Smooth muscle cell (in vitro differentiated cells): ENCODE data around the gene TFF3. TPM values are rescaled to one million over a fixed set of nuclear protein-coding genes. Genes with fewer than 3 reads are reported as not detected.

Experiments used
- DNase-seq: peaks from one replicate; lab custom pipeline; 2025; ENCODE audit not compliant: unreplicated experiment; lab: John Stamatoyannopoulos, UW
- H2AFZ ChIP-seq: fragments of 200-600 bp; sonication (generic); 2 replicates; pipeline ENCODE4 v1.6.0; 2016; ENCODE audit warnings: antibody characterized with exemption, low read depth, mild to moderate bottlenecking
- H3F3A ChIP-seq: fragments of 200-600 bp; sonication (generic); 2 replicates; pipeline ENCODE4 v1.6.0; 2017; ENCODE audit warnings: antibody characterized with exemption, low read depth
- H3K27ac ChIP-seq: fragments of 200-600 bp; sonication (generic); 2 replicates; pipeline ENCODE4 v1.5.1; 2016; ENCODE audit warnings: low read depth, mild to moderate bottlenecking
- H3K27me3 ChIP-seq: fragments of 200-600 bp; sonication (generic); 2 replicates; pipeline ENCODE4 v1.6.1; 2016; ENCODE audit warnings: low read depth, mild to moderate bottlenecking
- H3K36me3 ChIP-seq: fragments of 200-600 bp; sonication (generic); 2 replicates; pipeline ENCODE4 v1.5.1; 2016; ENCODE audit warnings: low read depth
- H3K4me1 ChIP-seq: fragments of 200-600 bp; sonication (generic); 2 replicates; pipeline ENCODE4 v1.5.1; 2016; ENCODE audit warnings: low read depth
- H3K4me2 ChIP-seq: fragments of 200-600 bp; sonication (generic); 2 replicates; pipeline ENCODE4 v1.6.0; 2016; ENCODE audit warnings: mild to moderate bottlenecking
- H3K4me3 ChIP-seq: fragments of 200-600 bp; sonication (generic); 2 replicates; pipeline ENCODE4 v1.5.1; 2016; ENCODE audit warnings: mild to moderate bottlenecking
- H3K79me2 ChIP-seq: fragments of 200-600 bp; sonication (generic); 2 replicates; pipeline ENCODE4 v1.6.0; 2016; ENCODE audit warnings: low read depth, mild to moderate bottlenecking
- H3K9ac ChIP-seq: fragments of 200-600 bp; sonication (generic); 2 replicates; pipeline ENCODE4 v1.6.0; 2016; ENCODE audit warnings: low read depth
- H3K9me3 ChIP-seq: fragments of 200-600 bp; sonication (generic); replicated peaks from 2 replicates; pipeline ENCODE4 v1.5.1; 2016; ENCODE audit warnings: low read depth
- H4K20me1 ChIP-seq: fragments of 200-600 bp; sonication (generic); 2 replicates; pipeline ENCODE4 v1.6.0; 2016; ENCODE audit warnings: low read depth
- CTCF ChIP-seq: fragments of 200-600 bp; sonication (generic); IDR thresholded peaks from 2 replicates; pipeline ENCODE4 v1.5.1; 2017; ENCODE audit warnings: borderline replicate concordance, mild to moderate bottlenecking, antibody characterized with exemption; ENCODE audit not compliant: insufficient read depth, poor library complexity, severe bottlenecking
- WGBS: methylation state at CpG from one replicate; pipeline ENCODE4 v1.1.7; 2016; ENCODE audit warnings: low lambda C conversion rate; 5-methylcytosine and 5-hydroxymethylcytosine counted together
- polyA plus RNA-seq: library from polyadenylated mRNA; unstranded; fragments of >200 nt; fragmentation: Nextera tagmentation; extraction: Ambion mirVana; gene quantifications from 2 replicates; pipeline ENCODE4 v1.2.1, GENCODE V29; 2016
- total RNA-seq: library from RNA; depleted of rRNA; stranded (reverse); fragments of >200 nt; gene quantifications from 2 replicates; pipeline ENCODE4 v1.2.3, GENCODE V29; 2014

Gene TFF3
- total and polyA plus RNA-seq, 2 experiments from 2014 or later: 0.31 TPM; not detected in 1

DNA sequence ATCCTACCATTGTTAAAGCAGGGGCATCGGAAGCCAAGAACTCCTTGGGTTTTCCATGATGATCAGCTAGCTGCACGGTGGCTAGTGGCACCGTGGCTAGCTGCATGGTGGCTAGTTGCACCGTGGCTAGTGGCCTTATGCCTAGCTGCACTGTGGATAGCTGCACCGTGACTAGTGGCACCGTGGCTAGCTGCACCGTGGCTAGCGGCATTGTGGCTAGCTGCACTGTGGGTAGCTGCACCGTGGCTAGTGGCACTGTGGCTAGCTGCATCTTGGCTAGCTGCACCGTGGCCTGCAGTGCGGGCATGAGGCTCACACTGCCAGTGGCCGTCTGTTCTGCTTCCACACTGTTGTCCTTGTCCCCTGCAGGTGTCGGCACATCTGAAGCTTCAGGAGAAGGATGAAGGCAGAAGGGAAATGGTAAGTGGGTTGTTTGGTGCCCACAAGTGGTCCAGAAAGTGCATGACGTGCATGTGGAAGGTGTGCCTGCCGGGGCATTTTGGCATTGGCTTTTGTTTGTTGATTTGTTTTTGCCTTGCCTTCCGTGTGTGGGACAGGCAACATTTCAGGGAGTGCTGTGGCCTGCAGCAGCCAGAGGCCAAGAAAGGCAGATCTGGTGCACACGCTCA, 38.6 kb downstream of the TFF3 start:
- no peak overlapping the region for H3K4me3 ChIP-seq
- no peak overlapping the region for H3K9ac ChIP-seq
- WGBS: 96% methylated on average over 17 of the region's 17 CpGs
- H2AFZ ChIP-seq: no peak overlapping the region
- no peak overlapping the region for H3K4me2 ChIP-seq
- H4K20me1 ChIP-seq: no peaks in the 10 kb centered on the region
- no peak overlapping the region for H3K27ac ChIP-seq
- H3K27me3 ChIP-seq: no peaks in the 10 kb centered on the region
- no peak for TF ChIP-seq CTCF
- no peaks in the 10 kb centered on the region for H3K36me3 ChIP-seq
- DNase-seq: no peak
- H3K9me3 ChIP-seq: no peaks in the 10 kb centered on the region
- H3F3A ChIP-seq: no peaks in the 10 kb centered on the region
- no peaks in the 10 kb centered on the region for H3K79me2 ChIP-seq
- no peaks in the 10 kb centered on the region for H3K4me1 ChIP-seq

GRCh38 chr21:42276076-42276475, 39.1 kb downstream of the TFF3 start:
- no peak overlapping the region for H3K4me2 ChIP-seq
- WGBS: 55% methylated on average over 13 of the region's 13 CpGs
- no peaks in the 10 kb centered on the region for H3F3A ChIP-seq

GRCh38 chr21:42272984-42273600, 42.1 kb downstream of the TFF3 start:
- H3K4me1 ChIP-seq: no peaks in the 10 kb centered on the region
- H3K27ac ChIP-seq: no peak overlapping the region
- H3K4me2 ChIP-seq: no peak overlapping the region
- H4K20me1 ChIP-seq: no peaks in the 10 kb centered on the region
- no peaks in the 10 kb centered on the region for H3F3A ChIP-seq
- H3K9me3 ChIP-seq: no peaks in the 10 kb centered on the region
- H3K4me3 ChIP-seq: no peak overlapping the region
- H2AFZ ChIP-seq: no peak overlapping the region
- H3K9ac ChIP-seq: no peak overlapping the region
- H3K36me3 ChIP-seq: no peaks in the 10 kb centered on the region
- no peak for TF ChIP-seq CTCF
- WGBS: 84% methylated on average over 29 of the region's 29 CpGs
- H3K79me2 ChIP-seq: no peaks in the 10 kb centered on the region
- H3K27me3 ChIP-seq: no peaks in the 10 kb centered on the region
- no peak for DNase-seq

More at GRCh38 chr21:42276076-42276475, 39.1 kb downstream of the TFF3 start:
- TF ChIP-seq CTCF: no peak
- Histone ChIP-seq H3K9ac (no peak overlapping the region), H3K79me2 (no peaks in the 10 kb centered on the region), H3K9me3 (no peaks in the 10 kb centered on the region), H2AFZ (no peak overlapping the region), H3K27ac (no peak overlapping the region), H4K20me1 (no peaks in the 10 kb centered on the region), H3K4me1 (no peaks in the 10 kb centered on the region), H3K36me3 (no peaks in the 10 kb centered on the region), H3K27me3 (no peaks in the 10 kb centered on the region), H3K4me3 (no peak overlapping the region)
- no peak for DNase-seq
